Chondrocyte (in vitro differentiated cells): ENCODE results near the gene COL21A1. TPM values are rescaled to one million over a fixed set of nuclear protein-coding genes. Genes with fewer than 3 reads are reported as not detected.

ENCODE experiments used
- DNase-seq: peaks from one replicate; pipeline ENCODE4 v3.0.0; 2021; ENCODE audit warnings: mixed read lengths, low spot score
- H3K27ac Mint-ChIP-seq: one replicate; pipeline ENCODE4 v1.8.0; 2021; ENCODE audit warnings: mild to moderate bottlenecking, moderate library complexity, mixed read lengths; ENCODE audit not compliant: unreplicated experiment
- H3K27me3 Mint-ChIP-seq: 2 replicates; pipeline ENCODE4 v1.8.0; 2021; ENCODE audit warnings: low read depth, mixed read lengths
- H3K36me3 Mint-ChIP-seq: 2 replicates; pipeline ENCODE4 v1.8.0; 2021; ENCODE audit warnings: low read depth, mixed read lengths
- H3K4me1 Mint-ChIP-seq: 2 replicates; pipeline ENCODE4 v1.8.0; 2021; ENCODE audit warnings: low read depth, mild to moderate bottlenecking, mixed read lengths
- H3K4me3 Mint-ChIP-seq: one replicate; pipeline ENCODE4 v1.8.0; 2021; ENCODE audit warnings: mild to moderate bottlenecking, moderate library complexity, mixed read lengths; ENCODE audit not compliant: unreplicated experiment
- H3K9me3 Mint-ChIP-seq: 2 replicates; pipeline ENCODE4 v1.8.0; 2021; ENCODE audit warnings: low read depth, mixed read lengths
- total RNA-seq: library from RNA; stranded (reverse); gene quantifications from 3 replicates; pipeline ENCODE4 v1.2.1, GENCODE V29; 2021
- TF ChIP-seq, protein P1 (sequence below): fragments of 200-600 bp; sonication (generic); IDR thresholded peaks from 2 replicates; pipeline ENCODE4 v1.5.0; 2021; ENCODE audit warnings: antibody characterized with exemption, mild to moderate bottlenecking, moderate library complexity

The COL21A1 gene
- total RNA-seq, 1 donor from 2014 or later: 68.9 TPM

DNA sequence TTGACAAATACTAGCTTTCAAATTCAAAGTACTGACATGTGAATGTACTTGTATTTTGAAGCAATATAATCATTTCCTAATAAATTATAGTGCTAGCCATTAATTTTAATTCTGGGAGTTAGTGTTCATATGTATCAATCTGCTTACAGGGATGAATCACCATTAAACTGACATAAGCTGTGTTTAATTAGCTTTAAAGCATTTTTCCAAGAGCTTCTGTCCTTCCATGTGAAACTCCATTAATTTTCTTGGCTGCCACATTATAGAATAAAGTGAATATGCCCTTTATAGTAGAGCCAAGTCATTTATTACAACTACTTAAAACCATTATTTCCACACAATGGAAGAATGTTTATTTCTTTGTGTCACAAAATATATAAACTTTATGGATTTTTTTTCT, 150.8 kb downstream of the COL21A1 start:
- Mint-ChIP-seq H3K4me1 (peaks cover 31% of the 10 kb centered on the region), H3K9me3 (peaks cover 18% of the 10 kb centered on the region), H3K4me3 (no peak overlapping the region), H3K36me3 (peaks cover 15% of the 10 kb centered on the region), H3K27ac (no peak overlapping the region), H3K27me3 (no peaks in the 10 kb centered on the region)
- TF ChIP-seq, protein P1, sequence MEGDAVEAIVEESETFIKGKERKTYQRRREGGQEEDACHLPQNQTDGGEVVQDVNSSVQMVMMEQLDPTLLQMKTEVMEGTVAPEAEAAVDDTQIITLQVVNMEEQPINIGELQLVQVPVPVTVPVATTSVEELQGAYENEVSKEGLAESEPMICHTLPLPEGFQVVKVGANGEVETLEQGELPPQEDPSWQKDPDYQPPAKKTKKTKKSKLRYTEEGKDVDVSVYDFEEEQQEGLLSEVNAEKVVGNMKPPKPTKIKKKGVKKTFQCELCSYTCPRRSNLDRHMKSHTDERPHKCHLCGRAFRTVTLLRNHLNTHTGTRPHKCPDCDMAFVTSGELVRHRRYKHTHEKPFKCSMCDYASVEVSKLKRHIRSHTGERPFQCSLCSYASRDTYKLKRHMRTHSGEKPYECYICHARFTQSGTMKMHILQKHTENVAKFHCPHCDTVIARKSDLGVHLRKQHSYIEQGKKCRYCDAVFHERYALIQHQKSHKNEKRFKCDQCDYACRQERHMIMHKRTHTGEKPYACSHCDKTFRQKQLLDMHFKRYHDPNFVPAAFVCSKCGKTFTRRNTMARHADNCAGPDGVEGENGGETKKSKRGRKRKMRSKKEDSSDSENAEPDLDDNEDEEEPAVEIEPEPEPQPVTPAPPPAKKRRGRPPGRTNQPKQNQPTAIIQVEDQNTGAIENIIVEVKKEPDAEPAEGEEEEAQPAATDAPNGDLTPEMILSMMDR: no peak
- no peak for DNase-seq

DNA sequence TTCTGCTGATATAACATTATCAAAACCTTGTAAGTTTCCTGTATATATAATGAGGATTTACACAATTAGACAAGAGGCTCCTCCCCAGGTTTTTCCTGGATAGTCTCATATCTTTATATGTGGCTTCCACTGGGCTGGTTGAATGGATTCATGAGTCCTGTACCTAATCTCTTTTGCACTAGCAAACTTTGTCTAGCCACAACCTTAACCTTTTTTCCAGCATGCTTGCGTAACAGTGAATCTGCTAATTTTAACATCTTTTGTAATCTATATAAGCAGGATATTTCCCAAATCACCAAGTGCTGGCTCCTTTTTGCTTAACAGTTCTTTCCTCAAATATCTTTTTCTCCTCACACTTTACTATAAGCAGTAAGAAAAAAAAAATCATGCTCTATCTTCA, 153.6 kb downstream of the COL21A1 start:
- TF ChIP-seq, protein P1: no peak
- H3K27ac Mint-ChIP-seq: no peak overlapping the region
- H3K27me3 Mint-ChIP-seq: no peaks in the 10 kb centered on the region
- peaks cover 18% of the 10 kb centered on the region for H3K9me3 Mint-ChIP-seq
- H3K4me1 Mint-ChIP-seq: peaks cover 31% of the 10 kb centered on the region
- H3K4me3 Mint-ChIP-seq: no peak overlapping the region
- H3K36me3 Mint-ChIP-seq: peaks cover 15% of the 10 kb centered on the region
- no peak for DNase-seq

DNA sequence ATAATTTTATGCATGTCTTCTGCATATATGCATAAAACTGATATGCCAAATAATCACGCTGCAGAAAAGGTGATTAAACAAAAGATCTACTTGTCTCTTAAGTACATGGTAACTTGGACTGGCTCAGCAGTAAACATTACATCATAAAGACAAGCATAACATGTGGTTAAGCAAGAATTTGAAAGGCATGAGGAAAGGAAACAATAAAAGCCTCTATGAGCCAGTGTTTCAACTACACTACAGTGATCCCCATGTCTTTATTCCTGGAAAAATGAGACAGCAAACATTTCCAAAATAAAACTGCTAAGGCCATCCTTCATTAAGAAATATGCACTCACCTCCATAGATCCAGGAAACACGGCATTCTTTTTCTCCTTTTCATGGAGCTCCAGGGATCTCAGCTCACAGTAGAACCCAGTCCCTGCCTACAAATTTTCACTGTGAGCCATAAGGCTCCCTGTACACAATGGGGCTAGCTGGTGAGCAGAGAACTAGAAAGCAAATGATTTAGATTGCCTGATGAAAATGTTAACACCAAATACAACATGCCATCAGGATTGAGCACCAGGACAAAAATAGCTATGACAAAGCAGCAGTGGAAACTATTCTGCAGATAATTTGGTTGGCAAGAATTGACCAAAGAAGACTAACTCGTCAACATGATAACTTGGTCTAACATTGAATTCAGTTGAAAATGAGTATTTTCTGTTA, 156.1 kb downstream of the COL21A1 start:
- Mint-ChIP-seq H3K27me3 (no peaks in the 10 kb centered on the region), H3K27ac (peak overlapping the region; percentile 97), H3K9me3 (peaks cover 27% of the 10 kb centered on the region), H3K4me3 (peak overlapping the region; percentile 35), H3K4me1 (peaks cover 40% of the 10 kb centered on the region), H3K36me3 (peaks cover 20% of the 10 kb centered on the region)
- no peak for DNase-seq
- TF ChIP-seq, protein P1: no peak

DNA sequence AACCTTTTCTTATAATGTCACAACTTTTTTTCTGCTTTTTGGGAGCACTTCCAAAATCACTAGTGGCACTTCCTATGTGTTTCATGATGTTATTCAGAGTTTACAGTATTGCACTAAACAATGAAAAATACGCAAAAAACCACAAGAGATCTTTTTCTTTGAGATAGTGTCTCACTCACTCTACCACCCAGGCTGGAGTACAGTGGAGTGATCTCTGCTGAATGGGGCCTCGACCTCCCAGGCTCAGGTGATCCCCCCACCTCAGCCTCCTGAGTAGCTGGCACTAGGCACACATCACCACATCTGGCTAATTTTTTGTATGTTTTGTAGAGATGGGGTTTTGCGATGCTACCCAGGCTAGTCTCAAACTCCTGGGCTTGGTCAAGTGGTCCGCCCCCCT, 158.7 kb downstream of the COL21A1 start:
- peaks cover 32% of the 10 kb centered on the region for H3K4me1 Mint-ChIP-seq
- TF ChIP-seq, protein P1: no peak

DNA sequence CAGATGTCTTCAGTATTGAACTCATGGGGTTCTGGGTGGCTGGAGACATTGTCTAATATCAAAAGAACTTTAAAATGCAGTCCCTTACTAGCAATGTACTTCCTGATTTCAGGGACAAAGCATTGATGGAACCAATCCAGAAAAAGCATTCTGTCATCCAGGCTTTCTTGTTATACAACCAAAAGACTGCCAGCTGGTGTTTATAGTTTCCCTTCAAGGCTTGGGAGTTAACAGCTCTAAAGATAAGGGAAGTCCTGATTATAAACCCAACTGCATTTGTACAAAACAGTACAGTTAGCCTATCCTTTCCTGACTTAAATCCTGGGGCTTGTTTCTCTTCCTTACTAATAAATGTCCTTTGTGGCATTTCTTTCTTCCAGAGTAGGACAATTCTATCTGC, 160.0 kb downstream of the COL21A1 start:
- H3K9me3 Mint-ChIP-seq: peaks cover 9% of the 10 kb centered on the region
- H3K27me3 Mint-ChIP-seq: no peaks in the 10 kb centered on the region
- peaks cover 34% of the 10 kb centered on the region for H3K4me1 Mint-ChIP-seq
- H3K27ac Mint-ChIP-seq: peak overlapping the region; percentile 55
- no peak for DNase-seq
- H3K36me3 Mint-ChIP-seq: peaks cover 7% of the 10 kb centered on the region
- no peak overlapping the region for H3K4me3 Mint-ChIP-seq
- TF ChIP-seq, protein P1: no peak

More for the DNA sequence above, 158.7 kb downstream of the COL21A1 start:
- no peak overlapping the region for H3K4me3 Mint-ChIP-seq
- H3K36me3 Mint-ChIP-seq: peaks cover 13% of the 10 kb centered on the region
- no peak for DNase-seq
- H3K27ac Mint-ChIP-seq: no peak overlapping the region
- H3K9me3 Mint-ChIP-seq: peaks cover 18% of the 10 kb centered on the region
- no peaks in the 10 kb centered on the region for H3K27me3 Mint-ChIP-seq
